ENCODE results near the gene TUBB3. TPM values are rescaled to one million over a fixed set of nuclear protein-coding genes. Genes with fewer than 3 reads are reported as not detected.

The TUBB3 gene
- total RNA-seq, 1 experiment from 2014 or later: 164 TPM

GRCh38 chr16:89957216-89957785 is 34.2 kb downstream of the TUBB3 start:
- Histone ChIP-seq H4K5ac (ENCODE audit: insufficient read length, low read depth, low read length) (no peak overlapping the region), H2AFZ (ENCODE audit: low read length) (no peak overlapping the region), H3K27ac (ENCODE audit: insufficient read length, low read depth, low read length) (no peak overlapping the region), H3K4me2 (ENCODE audit: insufficient read depth, insufficient read length, low read length) (no peak overlapping the region), H3K18ac (ENCODE audit: insufficient read length, low read depth, low read length) (no peak overlapping the region), H2BK12ac (ENCODE audit: insufficient read length, low read depth, low read length) (no peak overlapping the region), H4K91ac (ENCODE audit: insufficient read length, low read depth, low read length) (no peak overlapping the region), H3K14ac (ENCODE audit: insufficient read depth, low read length) (no peak overlapping the region), H3K9me3 (ENCODE audit: control insufficient read depth, low read depth, low read length) (no peaks in the 10 kb centered on the region), H3K4me1 (ENCODE audit: insufficient read depth, low read length) (no peaks in the 10 kb centered on the region), H4K8ac (replicated peaks; ENCODE audit: insufficient read length, low read depth, low read length) (no peak overlapping the region), H3K56ac (ENCODE audit: insufficient read length, low read depth, low read length) (no peak overlapping the region), H3K4ac (ENCODE audit: low read depth, low read length) (no peak overlapping the region), H3K9ac (ENCODE audit: extremely low read depth, insufficient read length, low read length) (no peak overlapping the region), H3K79me2 (ENCODE audit: insufficient read depth, low read length) (no peaks in the 10 kb centered on the region), H3K23ac (ENCODE audit: insufficient read length, low read depth, low read length) (no peak overlapping the region), H3K23me2 (ENCODE audit: insufficient read length, low read depth, low read length, poor library complexity, severe bottlenecking) (no peaks in the 10 kb centered on the region), H2BK120ac (ENCODE audit: low read depth, low read length, poor library complexity, severe bottlenecking) (no peak overlapping the region), H2BK20ac (ENCODE audit: low read depth, low read length, poor library complexity, severe bottlenecking) (no peak overlapping the region), H3K27me3 (ENCODE audit: insufficient read depth, low read length) (no peaks in the 10 kb centered on the region), H4K20me1 (ENCODE audit: control insufficient read depth, insufficient read depth, insufficient read length) (no peaks in the 10 kb centered on the region), H2AK5ac (ENCODE audit: insufficient read length, low read length) (no peak overlapping the region), H2BK15ac (ENCODE audit: low read depth, low read length) (no peak overlapping the region), H3T11ph (ENCODE audit: low read length) (no peak overlapping the region), H3K79me1 (ENCODE audit: insufficient read depth, low read depth, low read length, poor library complexity, severe bottlenecking) (no peaks in the 10 kb centered on the region), H2BK5ac (ENCODE audit: insufficient read length, low read length) (no peak overlapping the region)
- Mint-ChIP-seq H3K27me3 (ENCODE audit: low read depth) (no peaks in the 10 kb centered on the region), H3K4me3 (no peak overlapping the region), H3K36me3 (ENCODE audit: insufficient read depth in 1 of 3, low read depth in 3 of 3) (peaks cover 14 to 45% (median 45%) of the 10 kb centered on the region in 3 experiments), H3K9me3 (no peaks in the 10 kb centered on the region; a peak in 2 of 5 replicates), H3K4me1 (peaks cover 10 to 11% of the 10 kb centered on the region in 2 experiments), H3K27ac (peak overlapping the region in 1 of 3 experiments; percentile 32; a peak in 1 of 7 replicates)
- TF ChIP-seq CTCF (conservative IDR thresholded peaks at IDR 0.05): no peak
- no CpG with 5 or more reads among the region's 23 CpGs for WGBS (ENCODE audit: extremely low coverage, insufficient read length, low lambda C conversion rate)
- no peak for DNase-seq
